GM12878 (cell line): ENCODE measurements around the gene MUSTN1.

ENCODE experiments used
- BACH1 ChIP-seq: fragments of 450-650 bp; IDR thresholded peaks from 2 replicates; pipeline ENCODE4 v1.6.1; 2017; ENCODE audit warnings: mild to moderate bottlenecking, borderline replicate concordance
- BRCA1 ChIP-seq: IDR thresholded peaks from 2 replicates; pipeline ENCODE4 v1.6.1; 2011; ENCODE audit warnings: low read depth, low read length, improper control_type of control experiment
- CTCF ChIP-seq, 3 experiments: IDR thresholded peaks in 2 of 3; conservative IDR thresholded peaks in 1 of 3; 2 replicates each; pipeline ENCODE4 v1.5.1; 2011; ENCODE audit warnings: low read depth in 3 of 3, low read length in 3 of 3, mild to moderate bottlenecking in 3 of 3, control low read depth in 2 of 3, moderate library complexity in 2 of 3, inconsistent platforms in 1 of 3, mixed read lengths in 1 of 3; ENCODE audit not compliant: control insufficient read depth in 2 of 3, insufficient read depth in 1 of 3; ENCODE audit errors: extremely low read depth in 1 of 3
- EZH2 ChIP-seq: IDR thresholded peaks from 2 replicates; pipeline ENCODE4 v1.6.1; 2012; ENCODE audit warnings: low read depth, mild to moderate bottlenecking, control low read depth, inconsistent platforms, low read length, borderline replicate concordance; ENCODE audit not compliant: control insufficient read depth
- FOS ChIP-seq: IDR thresholded peaks from 3 replicates; pipeline ENCODE4 v1.6.1; 2011; ENCODE audit warnings: borderline replicate concordance; ENCODE audit not compliant: insufficient read length; ENCODE audit errors: extremely low read depth
- FOXM1 ChIP-seq: IDR thresholded peaks from 2 replicates; pipeline ENCODE4 v1.6.1; 2012; ENCODE audit warnings: low read depth, mild to moderate bottlenecking, inconsistent platforms, low read length, moderate library complexity
- POLR2AphosphoS5 ChIP-seq: IDR thresholded peaks from 2 replicates; pipeline ENCODE4 v1.6.1; 2011; ENCODE audit warnings: mild to moderate bottlenecking, low read length, inconsistent platforms
- TCF12 ChIP-seq: IDR thresholded peaks from 2 replicates; pipeline ENCODE4 v1.6.1; 2011; ENCODE audit warnings: low read depth, mild to moderate bottlenecking, low read length

GRCh38 chr3:52817860-52818259, 17.0 kb downstream of the MUSTN1 start:
- TF ChIP-seq CTCF (IDR thresholded peaks at IDR 0.05 in 2 of 3, conservative IDR thresholded peaks at IDR 0.05 in 1 of 3; ENCODE audit: control insufficient read depth in 2 of 3, extremely low read depth in 1 of 3, insufficient read depth in 1 of 3, low read depth in 3 of 3, low read length in 3 of 3) = no peak
- TF ChIP-seq TCF12 = no peak
- TF ChIP-seq BRCA1 = no peak
- no peak for TF ChIP-seq POLR2AphosphoS5
- TF ChIP-seq FOS = no peak
- no peak for TF ChIP-seq BACH1
- no peak for TF ChIP-seq EZH2
- no peak for TF ChIP-seq FOXM1
